GM21786 (cell line): ENCODE data around the gene TTC3.
A peak's percentile ranks its signal among the peaks of the same experiment; 100 is the strongest.
"Not testable (repeated sequence)": the region's sequence is repeated elsewhere in the genome, so short reads cannot be mapped to it uniquely, and the experiment has no call there.

Experiments
- ATAC-seq: cut with Tn5 transposase; IDR thresholded peaks from one replicate; pipeline ENCODE4 v1.9.1; 2021; ENCODE audit not compliant: unreplicated experiment

TTC3 gene

GRCh38 chr21:37220433-37220980, 147.5 kb downstream of the TTC3 start:
- ATAC-seq, result peak; percentile 39

- peak; percentile 78 for ATAC-seq
Measured at GRCh38 chr21:37220981-37221664, 148.1 kb downstream of the TTC3 start.

- ATAC-seq, result not testable (repeated sequence)
Measured at GRCh38 chr21:37222248-37222647, 149.2 kb downstream of the TTC3 start.

GRCh38 chr21:37223804-37224345, 150.8 kb downstream of the TTC3 start:
- ATAC-seq, result no peak

GRCh38 chr21:37224861-37225839, 152.1 kb downstream of the TTC3 start:
- no peak for ATAC-seq

GRCh38 chr21:37226041-37226920, 153.2 kb downstream of the TTC3 start:
- no peak for ATAC-seq

- no peak for ATAC-seq
Measured at GRCh38 chr21:37227071-37228002, 154.3 kb downstream of the TTC3 start.

- no peak for ATAC-seq
Measured at GRCh38 chr21:37228003-37228400, 154.9 kb downstream of the TTC3 start.

- ATAC-seq, result no peak
Measured at GRCh38 chr21:37230632-37231248, 157.7 kb downstream of the TTC3 start.

- ATAC-seq, result no peak
Measured at GRCh38 chr21:37231249-37231645, 158.2 kb downstream of the TTC3 start.

- ATAC-seq, result no peak
Measured at GRCh38 chr21:37231671-37232070, 158.6 kb downstream of the TTC3 start.

GRCh38 chr21:37232274-37233018, 159.4 kb downstream of the TTC3 start:
- peak; percentile 77 for ATAC-seq

GRCh38 chr21:37233551-37234146, 160.6 kb downstream of the TTC3 start:
- no peak for ATAC-seq

- ATAC-seq, result no peak
Measured at GRCh38 chr21:37237346-37237745, 164.3 kb downstream of the TTC3 start.

GRCh38 chr21:37237764-37238163, 164.7 kb downstream of the TTC3 start:
- no peak for ATAC-seq

- ATAC-seq, result no peak
Measured at GRCh38 chr21:37240978-37241377, 167.9 kb downstream of the TTC3 start.

GRCh38 chr21:37241426-37241825, 168.4 kb downstream of the TTC3 start:
- ATAC-seq, result no peak

- ATAC-seq, result no peak
Measured at GRCh38 chr21:37243961-37244360, 170.9 kb downstream of the TTC3 start.
